Gastroesophageal sphincter (tissue), 4 donors: ENCODE measurements around the gene ANAPC16. TPM values are rescaled to one million over a fixed set of nuclear protein-coding genes. Genes with fewer than 3 reads are reported as not detected.
A peak's percentile ranks its signal among the peaks of the same experiment; 100 is the strongest.

Experiments used
- ATAC-seq: fragments of 150-250 bp; one replicate; pipeline ENCODE4 v1.9.1; 2016; ENCODE audit warnings: mild to moderate bottlenecking, moderate library complexity
- H3K27ac ChIP-seq, 4 donors: fragments of 200-600 bp; sonication (generic) in 3 of 4; 1 replicate in 3 of 4; 2 replicates in 1 of 4; pipeline ENCODE4 v1.5.1; 2016 to 2019
- H3K27me3 ChIP-seq: fragments of 200-600 bp; sonication (generic); one replicate; pipeline ENCODE4 v1.5.1; 2019
- H3K36me3 ChIP-seq, 2 donors: fragments of 200-600 bp; sonication (generic); one replicate each; pipeline ENCODE4 v1.5.1; 2019; ENCODE audit warnings: control low read depth in 1 of 2
- H3K4me1 ChIP-seq, 3 donors: fragments of 200-600 bp; sonication (generic); 1 replicate in 2 of 3; 2 replicates in 1 of 3; pipeline ENCODE4 v1.5.1; 2016 to 2019; ENCODE audit warnings: control low read depth in 2 of 3
- H3K4me3 ChIP-seq, 2 donors: fragments of 200-600 bp; sonication (generic); one replicate each; pipeline ENCODE4 v1.5.1; 2019; ENCODE audit warnings: mild to moderate bottlenecking in 1 of 2, moderate library complexity in 1 of 2
- H3K9me3 ChIP-seq, 3 donors: fragments of 200-600 bp; sonication (generic); one replicate each; pipeline ENCODE4 v1.5.1; 2017 to 2019; ENCODE audit warnings: control low read depth in 2 of 3
- EP300 ChIP-seq: sonication (generic); formaldehyde crosslinking; IDR thresholded peaks from one replicate; pipeline ENCODE4 v1.6.1; 2017; ENCODE audit warnings: antibody characterized with exemption, mild to moderate bottlenecking
- POLR2A ChIP-seq, 2 donors: fragments of 450-650 bp; IDR thresholded peaks; one replicate each; pipeline ENCODE4 v1.6.1; 2017; ENCODE audit warnings: antibody characterized with exemption in 2 of 2, mild to moderate bottlenecking in 2 of 2, moderate library complexity in 1 of 2
- POLR2AphosphoS5 ChIP-seq: sonication (generic); formaldehyde crosslinking; IDR thresholded peaks from one replicate; pipeline ENCODE4 v1.6.1; 2017; ENCODE audit warnings: antibody characterized with exemption
- WGBS, 2 donors: methylation state at CpG; one replicate each; pipeline ENCODE4 v1.1.5; 2018; ENCODE audit warnings: low coverage in 1 of 2; 5-methylcytosine and 5-hydroxymethylcytosine counted together
- total RNA-seq, 4 donors: library from RNA; depleted of rRNA; stranded (reverse); fragments of >200 nt; gene quantifications; one replicate each; pipeline ENCODE4 v1.1.0, GENCODE V29; 2016
- TF ChIP-seq, protein P1 (sequence below), 4 experiments: fragments of 200-600 bp in 2 of 4; fragments of 450-650 bp in 2 of 4; sonication (generic) in 1 of 4; IDR thresholded peaks; one replicate each; pipeline ENCODE4 v1.5.1; 2017 to 2019; ENCODE audit warnings: antibody characterized with exemption in 4 of 4, mild to moderate bottlenecking in 2 of 4, moderate library complexity in 2 of 4

The ANAPC16 gene
- total RNA-seq = 100 to 1,000 TPM; 133 to 196 (median 156) TPM

GRCh38 chr10:72215611-72216549 is at the start of gene ANAPC16, which contains the start of gene ASCC1:
Gene ANAPC16 (plus strand): TSS chr10:72216012. CDS start chr10:72223915, 7,903 bp downstream.
Gene ASCC1 (minus strand): TSS chr10:72216276. CDS start chr10:72213298, 2,978 bp downstream.
- Histone ChIP-seq H3K4me3 (peak within 1 kb of the TSS; percentile 48 to 67), H3K27me3 (no peaks in the 10 kb centered on the region), H3K4me1 (peaks cover 0 to 77% (median 16%) of the 10 kb centered on the region in 3 donors), H3K27ac (peak within 1 kb of the TSS; percentile 77 to 99 (median 92)), H3K36me3 (peaks cover 0 to 32% of the 10 kb centered on the region in 2 donors), H3K9me3 (no peaks in the 10 kb centered on the region)
- ATAC-seq = peak; percentile 97
- 0 to 1% methylated on average over 21 to 35 of the region's 64 CpGs for WGBS, 2 donors
- TF ChIP-seq EP300 (no peak), POLR2AphosphoS5 (peak; percentile 90), POLR2A (IDR thresholded peaks at IDR 0.05) (peak; percentile 87 to 92)
- TF ChIP-seq, protein P1, sequence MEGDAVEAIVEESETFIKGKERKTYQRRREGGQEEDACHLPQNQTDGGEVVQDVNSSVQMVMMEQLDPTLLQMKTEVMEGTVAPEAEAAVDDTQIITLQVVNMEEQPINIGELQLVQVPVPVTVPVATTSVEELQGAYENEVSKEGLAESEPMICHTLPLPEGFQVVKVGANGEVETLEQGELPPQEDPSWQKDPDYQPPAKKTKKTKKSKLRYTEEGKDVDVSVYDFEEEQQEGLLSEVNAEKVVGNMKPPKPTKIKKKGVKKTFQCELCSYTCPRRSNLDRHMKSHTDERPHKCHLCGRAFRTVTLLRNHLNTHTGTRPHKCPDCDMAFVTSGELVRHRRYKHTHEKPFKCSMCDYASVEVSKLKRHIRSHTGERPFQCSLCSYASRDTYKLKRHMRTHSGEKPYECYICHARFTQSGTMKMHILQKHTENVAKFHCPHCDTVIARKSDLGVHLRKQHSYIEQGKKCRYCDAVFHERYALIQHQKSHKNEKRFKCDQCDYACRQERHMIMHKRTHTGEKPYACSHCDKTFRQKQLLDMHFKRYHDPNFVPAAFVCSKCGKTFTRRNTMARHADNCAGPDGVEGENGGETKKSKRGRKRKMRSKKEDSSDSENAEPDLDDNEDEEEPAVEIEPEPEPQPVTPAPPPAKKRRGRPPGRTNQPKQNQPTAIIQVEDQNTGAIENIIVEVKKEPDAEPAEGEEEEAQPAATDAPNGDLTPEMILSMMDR (IDR thresholded peaks at IDR 0.05) = no peak

- Histone ChIP-seq H3K36me3 (peaks cover 0 to 9% of the 10 kb centered on the region in 2 donors), H3K9me3 (no peaks in the 10 kb centered on the region), H3K4me3 (no peak overlapping the region), H3K4me1 (peaks cover 0 to 5% (median 0%) of the 10 kb centered on the region in 3 donors), H3K27me3 (no peaks in the 10 kb centered on the region), H3K27ac (no peak overlapping the region)
- no peak for ATAC-seq
- WGBS, 2 donors = 95 to 97% methylated on average over 3 of the region's 3 CpGs
- no peak for TF ChIP-seq POLR2AphosphoS5
- TF ChIP-seq EP300 = no peak
- TF ChIP-seq, protein P1 (IDR thresholded peaks at IDR 0.05) = no peak
- no peak for TF ChIP-seq POLR2A (IDR thresholded peaks at IDR 0.05)
Measured at GRCh38 chr10:72167118-72167517, 48.7 kb upstream of the ANAPC16 start.

DNA sequence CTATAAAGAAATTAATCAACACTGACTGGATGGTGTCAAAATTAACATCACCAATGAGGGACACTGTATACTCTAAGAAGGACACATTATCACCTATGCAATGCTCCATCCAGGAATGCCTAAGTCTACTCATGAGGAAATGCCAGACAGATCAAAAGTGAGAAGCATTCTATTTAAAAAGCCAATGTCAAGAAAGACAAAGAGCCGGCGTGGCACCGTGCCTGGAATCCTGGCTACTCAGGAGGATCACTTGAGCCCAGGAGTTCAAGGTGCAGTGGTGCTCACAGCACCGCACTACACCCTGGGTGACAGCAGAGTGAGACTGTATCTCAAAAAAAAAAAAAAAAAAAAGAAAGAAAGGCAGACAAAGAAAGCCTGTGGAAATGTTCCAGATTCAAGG is 45.5 kb upstream of the ANAPC16 start:
- no peak overlapping the region for H3K27ac ChIP-seq
- TF ChIP-seq POLR2A (IDR thresholded peaks at IDR 0.05) (no peak), EP300 (no peak), POLR2AphosphoS5 (no peak)
- TF ChIP-seq, protein P1 (IDR thresholded peaks at IDR 0.05) = no peak
- H3K4me1 ChIP-seq = peaks cover 0 to 11% (median 0%) of the 10 kb centered on the region in 3 donors
- WGBS, 2 donors = 52 to 61% methylated on average over 4 of the region's 4 CpGs
- H3K36me3 ChIP-seq = peaks cover 0 to 9% of the 10 kb centered on the region in 2 donors
- H3K9me3 ChIP-seq = no peaks in the 10 kb centered on the region
- no peak overlapping the region for H3K4me3 ChIP-seq
- no peak for ATAC-seq
- H3K27me3 ChIP-seq = no peaks in the 10 kb centered on the region

- H3K4me3 ChIP-seq = no peak overlapping the region
- H3K4me1 ChIP-seq = peaks cover 0 to 16% (median 3%) of the 10 kb centered on the region in 3 donors
- H3K36me3 ChIP-seq = peaks cover 0 to 9% of the 10 kb centered on the region in 2 donors
- no peaks in the 10 kb centered on the region for H3K9me3 ChIP-seq
- WGBS, 2 donors = 78 to 83% methylated on average over 4 of the region's 4 CpGs
- H3K27ac ChIP-seq = no peak overlapping the region
- TF ChIP-seq, protein P1 (IDR thresholded peaks at IDR 0.05) = no peak
- TF ChIP-seq EP300 (no peak), POLR2AphosphoS5 (no peak), POLR2A (IDR thresholded peaks at IDR 0.05) (no peak)
- ATAC-seq = no peak
- no peaks in the 10 kb centered on the region for H3K27me3 ChIP-seq
Measured at GRCh38 chr10:72170733-72171132, 45.1 kb upstream of the ANAPC16 start.
